COR-L47 (cell line): ENCODE results near the gene PHF2.

Source experiments
- DNase-seq: peaks from one replicate; lab custom pipeline; 2025; lab: John Stamatoyannopoulos, UW

Gene PHF2

GRCh38 chr9:93652604-93653592 lies 76.5 kb downstream of the PHF2 start:
- DNase-seq: no peak

- DNase-seq: no peak
Measured at GRCh38 chr9:93653760-93654159, 77.4 kb downstream of the PHF2 start.

- DNase-seq: no peak
Measured at GRCh38 chr9:93654351-93654961, 78.1 kb downstream of the PHF2 start.

- DNase-seq: no peak
Measured at GRCh38 chr9:93655621-93656425, 79.4 kb downstream of the PHF2 start.

GRCh38 chr9:93656426-93657239 lies 80.2 kb downstream of the PHF2 start:
- no peak for DNase-seq

- no peak for DNase-seq
Measured at GRCh38 chr9:93657331-93658111, 81.1 kb downstream of the PHF2 start.

- DNase-seq: no peak
Measured at GRCh38 chr9:93658184-93658925, 82.0 kb downstream of the PHF2 start.

- DNase-seq: no peak
Measured at GRCh38 chr9:93659044-93659836, 82.9 kb downstream of the PHF2 start.

GRCh38 chr9:93659837-93660177 lies 83.4 kb downstream of the PHF2 start:
- DNase-seq: no peak

- no peak for DNase-seq
Measured at GRCh38 chr9:93660352-93661046, 84.1 kb downstream of the PHF2 start.

GRCh38 chr9:93661591-93661990 lies 85.2 kb downstream of the PHF2 start:
- DNase-seq: no peak

GRCh38 chr9:93662016-93662638 lies 85.7 kb downstream of the PHF2 start:
- no peak for DNase-seq

- DNase-seq: no peak
Measured at GRCh38 chr9:93662952-93663572, 86.7 kb downstream of the PHF2 start.

- no peak for DNase-seq
Measured at GRCh38 chr9:93663877-93664548, 87.6 kb downstream of the PHF2 start.

GRCh38 chr9:93664549-93665120 lies 88.3 kb downstream of the PHF2 start:
- no peak for DNase-seq

- DNase-seq: no peak
Measured at GRCh38 chr9:93665128-93665636, 88.8 kb downstream of the PHF2 start.
